Liver (tissue), 9 donors: ENCODE data around the gene PAMR1. TPM values are rescaled to one million over a fixed set of nuclear protein-coding genes. Genes with fewer than 3 reads are reported as not detected.

ENCODE experiments used
- DNase-seq: peaks from one replicate; pipeline ENCODE4 v3.0.0-alpha.2; 2017; ENCODE audit warnings: low spot score
- H3K27ac ChIP-seq, 2 donors: one replicate each; pipeline ENCODE4 v1.7.0; 2013; ENCODE audit warnings: inconsistent platforms in 2 of 2, low read length in 2 of 2, control low read depth in 1 of 2, low read depth in 1 of 2, mild to moderate bottlenecking in 1 of 2
- H3K27me3 ChIP-seq, 4 donors: one replicate each; pipeline versions ENCODE4 v1.6.1 to v1.7.0; 2013; ENCODE audit warnings: low read length in 3 of 4, inconsistent platforms in 1 of 4, mild to moderate bottlenecking in 1 of 4, moderate library complexity in 1 of 4; ENCODE audit not compliant: control insufficient read depth in 4 of 4, insufficient read depth in 4 of 4
- H3K36me3 ChIP-seq, 4 donors: one replicate each; pipeline versions ENCODE4 v1.6.1 to v1.7.0; 2013; ENCODE audit warnings: low read length in 3 of 4, mild to moderate bottlenecking in 3 of 4, low read depth in 1 of 4, moderate library complexity in 1 of 4; ENCODE audit not compliant: control insufficient read depth in 4 of 4, insufficient read depth in 3 of 4
- H3K4me1 ChIP-seq, 4 donors: one replicate each; pipeline versions ENCODE4 v1.6.1 to v1.7.0; 2013; ENCODE audit warnings: low read length in 3 of 4, mild to moderate bottlenecking in 3 of 4, moderate library complexity in 1 of 4; ENCODE audit not compliant: control insufficient read depth in 4 of 4, insufficient read depth in 4 of 4
- H3K4me3 ChIP-seq, 3 donors: one replicate each; pipeline versions ENCODE4 v1.6.1 to v1.7.0; 2013; ENCODE audit warnings: low read length in 3 of 3, control low read depth in 1 of 3, low read depth in 1 of 3, mild to moderate bottlenecking in 1 of 3
- H3K9ac ChIP-seq, 2 donors: one replicate each; pipeline ENCODE4 v1.7.0; 2013; ENCODE audit warnings: low read length in 2 of 2, mild to moderate bottlenecking in 2 of 2, moderate library complexity in 2 of 2, control low read depth in 1 of 2, low read depth in 1 of 2
- H3K9me3 ChIP-seq, 4 donors: one replicate each; pipeline versions ENCODE4 v1.6.1 to v1.7.0; 2013; ENCODE audit warnings: low read length in 3 of 4; ENCODE audit not compliant: control insufficient read depth in 4 of 4
- EGR1 ChIP-seq, 2 donors: IDR thresholded peaks; 2 replicates each; pipeline ENCODE4 v1.6.1; 2016 to 2018; ENCODE audit warnings: antibody characterized with exemption in 2 of 2, low read depth in 2 of 2
- FOXA1 ChIP-seq: IDR thresholded peaks from 2 replicates; pipeline ENCODE4 v1.6.1; 2016; ENCODE audit warnings: antibody characterized with exemption
- FOXA2 ChIP-seq: IDR thresholded peaks from 2 replicates; pipeline ENCODE4 v1.6.1; 2016; ENCODE audit warnings: antibody characterized with exemption
- GABPA ChIP-seq, 2 donors: IDR thresholded peaks in 1 of 2; conservative IDR thresholded peaks in 1 of 2; 2 replicates each; pipeline ENCODE4 v1.6.1; 2016; ENCODE audit warnings: antibody characterized with exemption in 2 of 2, mild to moderate bottlenecking in 1 of 2, moderate library complexity in 1 of 2
- HNF4A ChIP-seq, 2 donors: conservative IDR thresholded peaks; 2 replicates each; pipeline ENCODE4 v1.6.1; 2016; ENCODE audit warnings: antibody characterized with exemption in 2 of 2, mild to moderate bottlenecking in 2 of 2
- HNF4G ChIP-seq: IDR thresholded peaks from 2 replicates; pipeline ENCODE4 v1.6.1; 2016; ENCODE audit warnings: antibody characterized with exemption
- JUND ChIP-seq, 2 donors: IDR thresholded peaks; 2 replicates each; pipeline ENCODE4 v1.6.1; 2016; ENCODE audit warnings: antibody characterized with exemption in 2 of 2
- NR2F2 ChIP-seq: IDR thresholded peaks from 2 replicates; pipeline ENCODE4 v1.6.1; 2016; ENCODE audit warnings: antibody characterized with exemption
- RAD21 ChIP-seq, 2 donors: IDR thresholded peaks; 2 replicates each; pipeline ENCODE4 v1.6.1; 2016; ENCODE audit warnings: antibody characterized with exemption in 2 of 2, mild to moderate bottlenecking in 2 of 2
- RXRA ChIP-seq, 2 donors: IDR thresholded peaks; 2 replicates each; pipeline ENCODE4 v1.6.1; 2017 to 2018; ENCODE audit warnings: antibody characterized with exemption in 2 of 2, mild to moderate bottlenecking in 1 of 2
- SP1 ChIP-seq: IDR thresholded peaks from 2 replicates; pipeline ENCODE4 v1.6.1; 2018; ENCODE audit warnings: antibody characterized with exemption, mild to moderate bottlenecking
- TAF1 ChIP-seq: conservative IDR thresholded peaks from 2 replicates; pipeline ENCODE4 v1.6.1; 2016; ENCODE audit warnings: antibody characterized with exemption, mild to moderate bottlenecking
- YY1 ChIP-seq: IDR thresholded peaks from 2 replicates; pipeline ENCODE4 v1.6.1; 2016; ENCODE audit warnings: antibody characterized with exemption, mild to moderate bottlenecking
- WGBS: extraction: QIAGEN DNeasy Blood & Tissue Kit; methylation state at CpG from one replicate; pipeline ENCODE4 v1.1.7; 2013; 5-methylcytosine and 5-hydroxymethylcytosine counted together
- polyA plus RNA-seq, 2 donors: library from polyadenylated mRNA; stranded (reverse) in 1 of 2; unstranded in 1 of 2; fragments of 200-250 nt in 1 of 2; fragments of >200 nt in 1 of 2; fragmentation: Nextera tagmentation in 1 of 2; extraction: Ambion mirVana in 1 of 2; gene quantifications; one replicate each; pipeline versions ENCODE4 v1.2.1 to v1.2.3, GENCODE V29; 2013 to 2015
- total RNA-seq, 2 donors: library from RNA; depleted of rRNA; stranded (reverse); fragments of >200 nt; gene quantifications; one replicate each; pipeline ENCODE4 v1.2.3, GENCODE V29; 2014
- TF ChIP-seq, protein P1 (sequence below): fragments of 150-350 bp; IDR thresholded peaks from 2 replicates; pipeline ENCODE4 v1.5.1; 2017; ENCODE audit warnings: improper control_type of control experiment, low read depth, low read length; ENCODE audit not compliant: missing input control
- TF ChIP-seq, protein P2 (sequence below): IDR thresholded peaks from 2 replicates; pipeline ENCODE4 v1.6.1; 2016; ENCODE audit warnings: antibody characterized with exemption, mild to moderate bottlenecking
- TF ChIP-seq, protein P3 (sequence below): IDR thresholded peaks from 2 replicates; pipeline ENCODE4 v1.6.1; 2016; ENCODE audit warnings: antibody characterized with exemption
- TF ChIP-seq, protein P4 (sequence below): IDR thresholded peaks from 2 replicates; pipeline ENCODE4 v1.6.1; 2016; ENCODE audit warnings: antibody characterized with exemption
- TF ChIP-seq, protein P5 (sequence below): IDR thresholded peaks from 2 replicates; pipeline ENCODE4 v1.6.1; 2016; ENCODE audit warnings: antibody characterized with exemption
- donor health status: healthy.
- donor health status: healthy.
- donor health status: healthy.
- donor health status: healthy.
- donor health status: healthy.

PAMR1 gene
- total and polyA plus RNA-seq, 4 donors, result 2.0 to 5.0 (median 2.8) TPM

DNA sequence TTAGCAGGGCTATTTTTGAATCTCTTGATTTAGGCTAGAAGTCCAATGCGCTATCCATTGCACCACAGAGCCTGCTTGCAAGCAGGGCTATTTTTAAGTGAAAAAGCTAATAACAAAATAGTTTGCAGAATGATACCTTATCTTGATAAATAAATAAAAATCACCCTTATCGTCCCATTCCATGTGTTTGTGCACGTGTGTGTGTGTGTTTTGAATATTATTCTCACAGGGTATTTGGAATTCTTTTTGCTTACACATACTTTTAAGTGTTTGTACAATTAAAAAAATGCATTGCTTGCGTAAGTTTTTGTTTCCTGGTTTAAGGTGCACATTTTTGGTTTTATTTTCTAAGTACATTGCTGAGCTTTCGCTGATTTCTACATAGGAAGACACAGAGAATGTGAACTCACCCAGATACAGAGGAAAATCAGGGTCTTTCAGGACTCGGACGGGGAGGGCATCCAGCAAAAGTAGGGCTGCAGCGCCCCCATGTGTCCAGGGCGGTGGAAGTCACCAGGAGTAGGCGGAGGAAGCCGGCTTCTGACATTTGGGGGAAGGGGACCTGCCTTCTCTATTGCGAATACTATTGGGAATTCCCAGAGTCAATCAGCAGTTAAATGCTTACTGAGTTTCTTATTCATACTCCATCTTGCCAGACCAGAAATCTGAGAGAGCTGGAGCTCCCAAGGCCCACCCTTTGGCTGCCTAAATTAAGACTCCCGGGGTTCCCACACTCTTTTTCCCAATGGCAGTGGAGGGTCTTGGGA lies 133.3 kb downstream of the PAMR1 start:
- H3K9ac ChIP-seq, result peak overlapping the region; percentile 43 to 68
- no peaks in the 10 kb centered on the region for H3K36me3 ChIP-seq
- peak overlapping the region; percentile 75 to 88 for H3K27ac ChIP-seq
- H3K27me3 ChIP-seq, result no peaks in the 10 kb centered on the region
- DNase-seq, result peak; percentile 81
- H3K4me1 ChIP-seq, result peaks cover 0 to 14% (median 11%) of the 10 kb centered on the region in 4 donors
- TF ChIP-seq RXRA (IDR thresholded peaks at IDR 0.05) (peak in 1 of 2 donors; percentile 29), FOXA1 (no peak), GABPA (IDR thresholded peaks at IDR 0.05 in 1 of 2, conservative IDR thresholded peaks at IDR 0.05 in 1 of 2) (no peak), SP1 (no peak), TAF1 (no peak), RAD21 (IDR thresholded peaks at IDR 0.05) (peak; percentile 97), JUND (IDR thresholded peaks at IDR 0.05) (peak in 1 of 2 donors; percentile 23), HNF4G (no peak), EGR1 (IDR thresholded peaks at IDR 0.05; ENCODE audit: low read depth in 2 of 2) (peak; percentile 10 to 21), YY1 (no peak), FOXA2 (no peak), NR2F2 (no peak), HNF4A (conservative IDR thresholded peaks at IDR 0.05) (peak; percentile 21 to 61)
- TF ChIP-seq, protein P1, sequence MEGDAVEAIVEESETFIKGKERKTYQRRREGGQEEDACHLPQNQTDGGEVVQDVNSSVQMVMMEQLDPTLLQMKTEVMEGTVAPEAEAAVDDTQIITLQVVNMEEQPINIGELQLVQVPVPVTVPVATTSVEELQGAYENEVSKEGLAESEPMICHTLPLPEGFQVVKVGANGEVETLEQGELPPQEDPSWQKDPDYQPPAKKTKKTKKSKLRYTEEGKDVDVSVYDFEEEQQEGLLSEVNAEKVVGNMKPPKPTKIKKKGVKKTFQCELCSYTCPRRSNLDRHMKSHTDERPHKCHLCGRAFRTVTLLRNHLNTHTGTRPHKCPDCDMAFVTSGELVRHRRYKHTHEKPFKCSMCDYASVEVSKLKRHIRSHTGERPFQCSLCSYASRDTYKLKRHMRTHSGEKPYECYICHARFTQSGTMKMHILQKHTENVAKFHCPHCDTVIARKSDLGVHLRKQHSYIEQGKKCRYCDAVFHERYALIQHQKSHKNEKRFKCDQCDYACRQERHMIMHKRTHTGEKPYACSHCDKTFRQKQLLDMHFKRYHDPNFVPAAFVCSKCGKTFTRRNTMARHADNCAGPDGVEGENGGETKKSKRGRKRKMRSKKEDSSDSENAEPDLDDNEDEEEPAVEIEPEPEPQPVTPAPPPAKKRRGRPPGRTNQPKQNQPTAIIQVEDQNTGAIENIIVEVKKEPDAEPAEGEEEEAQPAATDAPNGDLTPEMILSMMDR, result peak; percentile 89
- TF ChIP-seq, protein P2, sequence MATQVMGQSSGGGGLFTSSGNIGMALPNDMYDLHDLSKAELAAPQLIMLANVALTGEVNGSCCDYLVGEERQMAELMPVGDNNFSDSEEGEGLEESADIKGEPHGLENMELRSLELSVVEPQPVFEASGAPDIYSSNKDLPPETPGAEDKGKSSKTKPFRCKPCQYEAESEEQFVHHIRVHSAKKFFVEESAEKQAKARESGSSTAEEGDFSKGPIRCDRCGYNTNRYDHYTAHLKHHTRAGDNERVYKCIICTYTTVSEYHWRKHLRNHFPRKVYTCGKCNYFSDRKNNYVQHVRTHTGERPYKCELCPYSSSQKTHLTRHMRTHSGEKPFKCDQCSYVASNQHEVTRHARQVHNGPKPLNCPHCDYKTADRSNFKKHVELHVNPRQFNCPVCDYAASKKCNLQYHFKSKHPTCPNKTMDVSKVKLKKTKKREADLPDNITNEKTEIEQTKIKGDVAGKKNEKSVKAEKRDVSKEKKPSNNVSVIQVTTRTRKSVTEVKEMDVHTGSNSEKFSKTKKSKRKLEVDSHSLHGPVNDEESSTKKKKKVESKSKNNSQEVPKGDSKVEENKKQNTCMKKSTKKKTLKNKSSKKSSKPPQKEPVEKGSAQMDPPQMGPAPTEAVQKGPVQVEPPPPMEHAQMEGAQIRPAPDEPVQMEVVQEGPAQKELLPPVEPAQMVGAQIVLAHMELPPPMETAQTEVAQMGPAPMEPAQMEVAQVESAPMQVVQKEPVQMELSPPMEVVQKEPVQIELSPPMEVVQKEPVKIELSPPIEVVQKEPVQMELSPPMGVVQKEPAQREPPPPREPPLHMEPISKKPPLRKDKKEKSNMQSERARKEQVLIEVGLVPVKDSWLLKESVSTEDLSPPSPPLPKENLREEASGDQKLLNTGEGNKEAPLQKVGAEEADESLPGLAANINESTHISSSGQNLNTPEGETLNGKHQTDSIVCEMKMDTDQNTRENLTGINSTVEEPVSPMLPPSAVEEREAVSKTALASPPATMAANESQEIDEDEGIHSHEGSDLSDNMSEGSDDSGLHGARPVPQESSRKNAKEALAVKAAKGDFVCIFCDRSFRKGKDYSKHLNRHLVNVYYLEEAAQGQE, result no peak
- TF ChIP-seq, protein P3, sequence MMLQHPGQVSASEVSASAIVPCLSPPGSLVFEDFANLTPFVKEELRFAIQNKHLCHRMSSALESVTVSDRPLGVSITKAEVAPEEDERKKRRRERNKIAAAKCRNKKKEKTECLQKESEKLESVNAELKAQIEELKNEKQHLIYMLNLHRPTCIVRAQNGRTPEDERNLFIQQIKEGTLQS, result peak; percentile 51
- TF ChIP-seq, protein P4, sequence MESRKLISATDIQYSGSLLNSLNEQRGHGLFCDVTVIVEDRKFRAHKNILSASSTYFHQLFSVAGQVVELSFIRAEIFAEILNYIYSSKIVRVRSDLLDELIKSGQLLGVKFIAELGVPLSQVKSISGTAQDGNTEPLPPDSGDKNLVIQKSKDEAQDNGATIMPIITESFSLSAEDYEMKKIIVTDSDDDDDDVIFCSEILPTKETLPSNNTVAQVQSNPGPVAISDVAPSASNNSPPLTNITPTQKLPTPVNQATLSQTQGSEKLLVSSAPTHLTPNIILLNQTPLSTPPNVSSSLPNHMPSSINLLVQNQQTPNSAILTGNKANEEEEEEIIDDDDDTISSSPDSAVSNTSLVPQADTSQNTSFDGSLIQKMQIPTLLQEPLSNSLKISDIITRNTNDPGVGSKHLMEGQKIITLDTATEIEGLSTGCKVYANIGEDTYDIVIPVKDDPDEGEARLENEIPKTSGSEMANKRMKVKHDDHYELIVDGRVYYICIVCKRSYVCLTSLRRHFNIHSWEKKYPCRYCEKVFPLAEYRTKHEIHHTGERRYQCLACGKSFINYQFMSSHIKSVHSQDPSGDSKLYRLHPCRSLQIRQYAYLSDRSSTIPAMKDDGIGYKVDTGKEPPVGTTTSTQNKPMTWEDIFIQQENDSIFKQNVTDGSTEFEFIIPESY, result no peak
- TF ChIP-seq, protein P5, sequence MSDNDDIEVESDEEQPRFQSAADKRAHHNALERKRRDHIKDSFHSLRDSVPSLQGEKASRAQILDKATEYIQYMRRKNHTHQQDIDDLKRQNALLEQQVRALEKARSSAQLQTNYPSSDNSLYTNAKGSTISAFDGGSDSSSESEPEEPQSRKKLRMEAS, result no peak
- H3K9me3 ChIP-seq, result no peaks in the 10 kb centered on the region
- WGBS, result 13% methylated on average over 13 of the region's 13 CpGs
- H3K4me3 ChIP-seq, result peak overlapping the region in 1 of 3 donors; percentile 19
